H1 (cell line): Measurements from ENCODE around the gene TCF7L1. TPM values are rescaled to one million over a fixed set of nuclear protein-coding genes. Genes with fewer than 3 reads are reported as not detected.

Source experiments
- CTCF ChIA-PET: fragments of 300-600 bp; sonication (Branson Sonifier 250); formaldehyde crosslinking; loops from one replicate; lab custom pipeline; 2021; ENCODE audit not compliant: partially characterized antibody; lab: Charles Lee
- POLR2A ChIA-PET: fragments of 300-600 bp; sonication (Branson Sonifier 250); formaldehyde crosslinking; loops from one replicate; lab custom pipeline; 2021; ENCODE audit warnings: inconsistent platforms; ENCODE audit not compliant: partially characterized antibody; lab: Charles Lee
- DNase-seq, 2 experiments: peaks; one replicate each; pipeline versions ENCODE4 v3.0.0 to v3.0.0-alpha.2; 2010 to 2022; ENCODE audit warnings: low spot score in 2 of 2, low read depth in 1 of 2, mixed read lengths in 1 of 2
- FAIRE-seq: peaks from 2 replicates; lab custom pipeline; 2011; peaks lifted over from hg19 to GRCh38; lab: Jason Lieb, UNC
- H2AFZ ChIP-seq: 2 replicates; pipeline ENCODE4 v1.8.1; 2012; ENCODE audit warnings: low read length, inconsistent platforms
- H2AK5ac ChIP-seq: 2 replicates; pipeline ENCODE4 v1.6.1; 2013; ENCODE audit warnings: low read depth, low read length
- H2BK120ac ChIP-seq: replicated peaks from 2 replicates; pipeline ENCODE3; 2013; ENCODE audit warnings: low read depth, low read length, inconsistent platforms
- H2BK12ac ChIP-seq: 2 replicates; pipeline ENCODE4 v1.6.1; 2013; ENCODE audit warnings: low read depth, low read length
- H2BK15ac ChIP-seq: 2 replicates; pipeline ENCODE4 v1.6.1; 2013; ENCODE audit warnings: low read length
- H2BK20ac ChIP-seq: 2 replicates; pipeline ENCODE4 v1.6.1; 2013; ENCODE audit warnings: low read length
- H2BK5ac ChIP-seq: 2 replicates; pipeline ENCODE4 v1.6.1; 2013; ENCODE audit warnings: low read depth, low read length
- H3K14ac ChIP-seq: 2 replicates; pipeline ENCODE4 v1.6.1; 2013; ENCODE audit warnings: inconsistent platforms; ENCODE audit not compliant: insufficient read length
- H3K18ac ChIP-seq: 2 replicates; pipeline ENCODE4 v1.6.1; 2013; ENCODE audit warnings: low read length; ENCODE audit errors: extremely low read depth
- H3K23ac ChIP-seq: 2 replicates; pipeline ENCODE4 v1.6.1; 2013; ENCODE audit warnings: inconsistent platforms; ENCODE audit not compliant: insufficient read length
- H3K23me2 ChIP-seq: 2 replicates; pipeline ENCODE4 v1.6.1; 2013; ENCODE audit warnings: low read depth, low read length
- H3K27ac ChIP-seq: 2 replicates; pipeline ENCODE4 v1.6.1; 2011; ENCODE audit warnings: low read depth, low read length, inconsistent platforms
- H3K27me3 ChIP-seq, 4 experiments: replicated peaks in 1 of 4; 1 replicate in 1 of 4; 2 replicates in 3 of 4; pipeline versions ENCODE4 v1.6.1 to v1.8.1; 2011 to 2013; ENCODE audit warnings: low read length in 3 of 4, mild to moderate bottlenecking in 3 of 4, inconsistent platforms in 2 of 4, mixed read lengths in 2 of 4, moderate library complexity in 1 of 4; ENCODE audit not compliant: control insufficient read depth in 3 of 4, insufficient read depth in 3 of 4; ENCODE audit errors: extremely low read depth in 1 of 4
- H3K36me3 ChIP-seq, 4 experiments: 2 replicates each; pipeline versions ENCODE4 v1.6.1 to v1.8.1; 2011 to 2013; ENCODE audit warnings: mild to moderate bottlenecking in 4 of 4, low read length in 3 of 4, moderate library complexity in 2 of 4, control low read depth in 1 of 4, inconsistent platforms in 1 of 4; ENCODE audit not compliant: insufficient read depth in 4 of 4, control insufficient read depth in 2 of 4
- H3K4ac ChIP-seq: replicated peaks from 2 replicates; pipeline ENCODE3; 2013; ENCODE audit warnings: low read length, low read depth, mixed read lengths, inconsistent platforms; ENCODE audit not compliant: insufficient read length
- H3K4me1 ChIP-seq, 4 experiments: replicated peaks in 1 of 4; 1 replicate in 1 of 4; 2 replicates in 3 of 4; pipeline versions ENCODE4 v1.6.1 to v1.8.1; 2011 to 2013; ENCODE audit warnings: low read length in 3 of 4, inconsistent platforms in 2 of 4, mixed read lengths in 1 of 4; ENCODE audit not compliant: insufficient read depth in 4 of 4, control insufficient read depth in 3 of 4
- H3K4me2 ChIP-seq, 2 experiments: 2 replicates each; pipeline versions ENCODE4 v1.6.1 to v1.8.1; 2011 to 2013; ENCODE audit warnings: low read depth in 2 of 2, low read length in 2 of 2, control low read depth in 1 of 2, inconsistent platforms in 1 of 2, mild to moderate bottlenecking in 1 of 2; ENCODE audit not compliant: insufficient read depth in 1 of 2
- H3K4me3 ChIP-seq, 4 experiments: fragments of 200-600, 300-600 bp in 1 of 4; sonication (generic), shearing (Covaris generic), sonication (Bioruptor Twin) in 1 of 4; 2 replicates each; pipeline versions ENCODE4 v1.5.1 to v1.8.1; 2011 to 2016; ENCODE audit warnings: low read length in 4 of 4, low read depth in 3 of 4, control low read depth in 2 of 4, inconsistent platforms in 2 of 4, mild to moderate bottlenecking in 2 of 4, mixed read lengths in 1 of 4, moderate library complexity in 1 of 4; ENCODE audit not compliant: insufficient read depth in 2 of 4; ENCODE audit errors: extremely low read depth in 1 of 4
- H3K56ac ChIP-seq: replicated peaks from 2 replicates; pipeline ENCODE3; 2013; ENCODE audit warnings: low read depth, mild to moderate bottlenecking, mixed read lengths, low read length, inconsistent platforms; ENCODE audit not compliant: insufficient read length
- H3K79me1 ChIP-seq: 2 replicates; pipeline ENCODE4 v1.6.1; 2013; ENCODE audit warnings: low read depth, low read length, control low read depth
- H3K79me2 ChIP-seq, 2 experiments: 2 replicates each; pipeline versions ENCODE4 v1.6.1 to v1.8.1; 2012 to 2013; ENCODE audit warnings: low read length in 2 of 2, mild to moderate bottlenecking in 2 of 2, inconsistent platforms in 1 of 2; ENCODE audit not compliant: insufficient read depth in 2 of 2, control insufficient read depth in 1 of 2
- H3K9ac ChIP-seq, 4 experiments: replicated peaks in 1 of 4; 1 replicate in 1 of 4; 2 replicates in 3 of 4; pipeline versions ENCODE4 v1.6.1 to v1.8.1; 2011 to 2013; ENCODE audit warnings: low read depth in 3 of 4, low read length in 3 of 4, control low read depth in 2 of 4, mild to moderate bottlenecking in 2 of 4, moderate library complexity in 2 of 4, inconsistent platforms in 1 of 4; ENCODE audit errors: extremely low read depth in 1 of 4
- H3K9me3 ChIP-seq, 2 experiments: 2 replicates each; pipeline versions ENCODE4 v1.6.1 to v1.8.1; 2012 to 2013; ENCODE audit warnings: mild to moderate bottlenecking in 2 of 2, moderate library complexity in 2 of 2, control low read depth in 1 of 2, inconsistent platforms in 1 of 2, low read depth in 1 of 2, low read length in 1 of 2, mixed read lengths in 1 of 2; ENCODE audit not compliant: insufficient read depth in 2 of 2
- H4K20me1 ChIP-seq, 2 experiments: replicated peaks in 1 of 2; 2 replicates each; pipeline versions ENCODE3 to v1.8.1; 2011 to 2013; ENCODE audit warnings: inconsistent platforms in 2 of 2, low read length in 2 of 2, mild to moderate bottlenecking in 1 of 2; ENCODE audit not compliant: insufficient read depth in 2 of 2, control insufficient read depth in 1 of 2
- H4K5ac ChIP-seq: 2 replicates; pipeline ENCODE4 v1.6.1; 2013; ENCODE audit warnings: low read length, low read depth, mixed read lengths, inconsistent platforms; ENCODE audit not compliant: insufficient read length
- H4K8ac ChIP-seq: 2 replicates; pipeline ENCODE4 v1.8.0; 2013; ENCODE audit warnings: mild to moderate bottlenecking, moderate library complexity, low read length, inconsistent platforms; ENCODE audit not compliant: insufficient read depth; ENCODE audit errors: extremely low read depth
- H4K91ac ChIP-seq: replicated peaks from 2 replicates; pipeline ENCODE3; 2013; ENCODE audit warnings: low read length, mixed read lengths, inconsistent platforms; ENCODE audit not compliant: insufficient read length
- EP300 ChIP-seq, 2 experiments: IDR thresholded peaks; 1 replicate in 1 of 2; 2 replicates in 1 of 2; pipeline ENCODE4 v1.6.1; 2011 to 2012; ENCODE audit warnings: low read depth in 2 of 2, low read length in 2 of 2, mild to moderate bottlenecking in 2 of 2, borderline replicate concordance in 1 of 2, inconsistent platforms in 1 of 2, moderate library complexity in 1 of 2
- GABPA ChIP-seq: IDR thresholded peaks from 2 replicates; pipeline ENCODE4 v1.6.1; 2011; ENCODE audit warnings: mild to moderate bottlenecking, low read length, moderate library complexity, borderline replicate concordance; ENCODE audit not compliant: insufficient read depth
- JUND ChIP-seq: IDR thresholded peaks from 2 replicates; pipeline ENCODE4 v1.6.1; 2011; ENCODE audit warnings: mild to moderate bottlenecking, improper control_type of control experiment, low read length
- WGBS, 2 experiments: shearing (Covaris generic) in 1 of 2; methylation state at CpG; one replicate each; pipeline versions ENCODE4 v1.1.6 to v1.1.7; 2013 to 2015; ENCODE audit warnings: low lambda C conversion rate in 2 of 2, mixed read lengths in 2 of 2, inconsistent platforms in 1 of 2, low coverage in 1 of 2, missing lambda C conversion rate in 1 of 2; ENCODE audit not compliant: insufficient replicate concordance in 2 of 2, insufficient coverage in 1 of 2, insufficient read length in 1 of 2; ENCODE audit errors: extremely low coverage in 1 of 2, missing lambda C conversion rate in 1 of 2; 5-methylcytosine and 5-hydroxymethylcytosine counted together
- polyA plus RNA-seq, 7 experiments: library from polyadenylated mRNA; depleted of rRNA in 3 of 7; stranded (reverse) in 5 of 7; unstranded in 2 of 7; fragments of >200 nt in 5 of 7; fragments of 200-250 nt in 2 of 7; gene quantifications; 1 replicate in 5 of 7; 2 replicates in 1 of 7; 4 replicates in 1 of 7; pipeline versions ENCODE4 v1.2.1 to v1.2.3, GENCODE V29; 2011 to 2013; ENCODE audit warnings: missing spikeins in 2 of 7, mixed read lengths in 2 of 7
- total RNA-seq: library from RNA; stranded (reverse); fragmentation: NEBNext Ultra II Directional; extraction: Animal tissue kit (Norgen Biotek cat#: 25700); gene quantifications from 2 replicates; pipeline ENCODE4 v1.2.1, GENCODE V29; 2021

Gene TCF7L1
- total and polyA plus RNA-seq, 2 of the 8 experiments (the other 6 are each of a cell fraction or from before 2014, with no cell fraction given), result 27.5 to 108 TPM

- Histone ChIP-seq H3K14ac (no peak overlapping the region), H3K36me3 (peaks cover 0 to 13% (median 0%) of the 10 kb centered on the region in 4 experiments; a peak in 2 of 8 replicates), H2BK20ac (no peak overlapping the region), H2BK120ac (no peak overlapping the region), H3K4me2 (no peak overlapping the region), H4K20me1 (peaks cover 16 to 24% of the 10 kb centered on the region in 2 experiments), H3K4me3 (no peak overlapping the region), H3K27me3 (no peaks in the 10 kb centered on the region), H4K5ac (no peak overlapping the region), H2BK12ac (no peak overlapping the region), H3K56ac (no peak overlapping the region), H3K18ac (no peak overlapping the region), H3K4me1 (peaks cover 0 to 8% (median 1%) of the 10 kb centered on the region in 4 experiments; a peak in 3 of 7 replicates), H3K79me1 (peaks cover 14% of the 10 kb centered on the region), H3K79me2 (peaks cover 34 to 98% of the 10 kb centered on the region in 2 experiments), H4K91ac (no peak overlapping the region), H2AK5ac (no peak overlapping the region), H3K23ac (no peak overlapping the region), H3K9me3 (no peaks in the 10 kb centered on the region), H2AFZ (no peak overlapping the region), H3K27ac (no peak overlapping the region), H2BK5ac (no peak overlapping the region), H3K23me2 (no peaks in the 10 kb centered on the region), H4K8ac (no peak overlapping the region), H2BK15ac (no peak overlapping the region), H3K4ac (no peak overlapping the region), H3K9ac (no peak overlapping the region)
- no peak for DNase-seq
- CTCF ChIA-PET, result interaction anchor here (1.1 to 2.2 kb wide), 6 partner anchors 12 to 146 kb away, joined by 3 to 10 read pairs (median 4); no protein-coding TSS in a partner anchor
- POLR2A ChIA-PET, result interaction anchor here (0.7 to 2.6 kb wide), 4 partner anchors 9 to 20 kb away, joined by 3 to 15 read pairs (median 6); no protein-coding TSS in a partner anchor
- 92% methylated on average over 2 of the region's 2 CpGs; no CpG with 5 or more reads in 1 of the 2 experiments for WGBS, 2 experiments
- no peak for FAIRE-seq
- TF ChIP-seq GABPA (no peak), JUND (no peak), EP300 (IDR thresholded peaks at IDR 0.05; ENCODE audit: borderline replicate concordance in 1 of 2, low read depth in 2 of 2, low read length in 2 of 2) (no peak)
These were observed 19.7 kb downstream of the TCF7L1 start for GRCh38 chr2:85152895-85153294.
